GM12874 (cell line): ENCODE data around the gene SRGAP1.

Experiments
- TF ChIP-seq, protein P1 (sequence below): IDR thresholded peaks from 2 replicates; pipeline ENCODE4 v1.5.1; 2011; ENCODE audit warnings: low read depth, mild to moderate bottlenecking, control low read depth, low read length, moderate library complexity; ENCODE audit not compliant: insufficient read depth

The SRGAP1 gene

DNA sequence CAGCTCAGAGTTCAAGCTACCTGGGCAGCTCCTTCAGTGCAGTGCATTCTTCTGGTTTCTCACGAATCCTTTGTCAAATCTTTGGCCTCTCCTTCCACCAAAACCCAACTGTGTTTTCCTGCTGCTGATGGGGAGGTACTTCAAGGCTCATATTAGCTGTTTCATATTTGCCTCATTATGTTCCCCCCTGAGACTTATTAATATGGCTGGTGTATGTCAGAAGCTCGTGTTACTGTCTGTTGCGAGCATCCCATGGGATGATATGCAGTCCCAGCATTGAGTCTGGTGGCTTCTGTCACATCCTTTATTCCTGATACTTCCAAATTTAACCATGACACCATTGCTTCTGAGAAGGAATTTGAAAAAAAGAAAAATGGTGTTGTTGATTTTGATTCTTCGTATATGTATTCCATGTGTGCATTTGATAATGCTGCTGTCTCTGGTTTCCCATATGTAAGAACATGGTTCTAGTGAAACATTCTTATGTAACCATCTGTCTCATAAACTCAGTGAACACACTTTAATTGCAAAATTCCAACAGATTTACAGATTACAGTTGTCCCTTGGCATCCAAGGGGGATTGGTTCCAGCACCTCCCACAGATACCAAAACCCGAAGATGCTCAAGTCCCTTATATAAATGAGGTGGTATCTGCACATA lies 228.5 kb downstream of the SRGAP1 start:
- TF ChIP-seq, protein P1, sequence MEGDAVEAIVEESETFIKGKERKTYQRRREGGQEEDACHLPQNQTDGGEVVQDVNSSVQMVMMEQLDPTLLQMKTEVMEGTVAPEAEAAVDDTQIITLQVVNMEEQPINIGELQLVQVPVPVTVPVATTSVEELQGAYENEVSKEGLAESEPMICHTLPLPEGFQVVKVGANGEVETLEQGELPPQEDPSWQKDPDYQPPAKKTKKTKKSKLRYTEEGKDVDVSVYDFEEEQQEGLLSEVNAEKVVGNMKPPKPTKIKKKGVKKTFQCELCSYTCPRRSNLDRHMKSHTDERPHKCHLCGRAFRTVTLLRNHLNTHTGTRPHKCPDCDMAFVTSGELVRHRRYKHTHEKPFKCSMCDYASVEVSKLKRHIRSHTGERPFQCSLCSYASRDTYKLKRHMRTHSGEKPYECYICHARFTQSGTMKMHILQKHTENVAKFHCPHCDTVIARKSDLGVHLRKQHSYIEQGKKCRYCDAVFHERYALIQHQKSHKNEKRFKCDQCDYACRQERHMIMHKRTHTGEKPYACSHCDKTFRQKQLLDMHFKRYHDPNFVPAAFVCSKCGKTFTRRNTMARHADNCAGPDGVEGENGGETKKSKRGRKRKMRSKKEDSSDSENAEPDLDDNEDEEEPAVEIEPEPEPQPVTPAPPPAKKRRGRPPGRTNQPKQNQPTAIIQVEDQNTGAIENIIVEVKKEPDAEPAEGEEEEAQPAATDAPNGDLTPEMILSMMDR: no peak

DNA sequence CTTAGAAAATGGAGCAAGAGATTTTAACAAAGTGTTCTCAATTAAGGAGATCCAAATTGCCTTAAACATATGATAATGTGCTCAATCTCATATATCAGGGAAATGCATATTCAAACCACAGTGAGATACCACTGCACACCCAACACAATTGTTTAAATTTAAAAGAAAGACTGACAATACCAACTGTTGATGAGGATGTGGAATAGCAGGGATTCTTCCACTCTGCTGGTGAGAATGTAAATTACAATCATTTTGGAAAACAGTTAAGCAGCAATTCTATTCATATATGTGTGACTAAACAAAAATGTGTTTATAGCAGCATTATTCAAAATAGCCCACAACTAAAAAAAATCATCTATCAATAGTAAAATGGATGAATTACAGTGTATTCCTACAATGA lies 233.4 kb downstream of the SRGAP1 start:
- TF ChIP-seq, protein P1: no peak

DNA sequence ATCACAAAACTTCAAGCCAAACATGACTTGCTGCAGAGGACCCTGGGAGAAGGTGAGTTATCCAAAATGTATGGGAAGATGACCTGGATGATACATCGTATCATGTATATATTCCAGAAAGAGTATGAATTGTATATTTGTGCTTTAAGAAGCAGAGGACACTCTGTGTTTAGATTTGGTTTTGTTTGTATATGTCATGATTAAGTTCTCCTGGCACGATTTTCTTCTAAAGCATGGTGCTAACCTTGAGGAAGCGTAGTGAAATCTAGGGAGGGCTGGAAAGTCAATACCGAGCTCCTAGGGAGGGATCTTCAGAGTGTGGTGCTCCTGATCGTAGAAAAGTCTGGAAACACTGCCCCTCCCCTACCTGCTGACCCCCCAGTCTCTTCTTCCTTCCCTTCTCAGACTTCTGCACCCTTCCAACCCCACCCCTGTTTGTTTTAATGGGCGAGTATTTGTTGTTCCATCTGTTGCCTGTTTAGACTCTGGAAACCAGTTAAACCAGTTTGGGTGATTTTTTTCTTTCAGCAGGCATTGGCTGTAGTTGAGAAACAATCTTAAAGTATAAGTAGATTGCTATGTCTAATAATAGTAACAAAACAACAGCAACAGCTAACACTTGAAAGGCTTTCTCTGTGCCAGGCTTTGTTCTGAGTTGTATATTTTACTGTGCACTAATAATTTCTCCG lies 236.0 kb downstream of the SRGAP1 start:
- TF ChIP-seq, protein P1: no peak

DNA sequence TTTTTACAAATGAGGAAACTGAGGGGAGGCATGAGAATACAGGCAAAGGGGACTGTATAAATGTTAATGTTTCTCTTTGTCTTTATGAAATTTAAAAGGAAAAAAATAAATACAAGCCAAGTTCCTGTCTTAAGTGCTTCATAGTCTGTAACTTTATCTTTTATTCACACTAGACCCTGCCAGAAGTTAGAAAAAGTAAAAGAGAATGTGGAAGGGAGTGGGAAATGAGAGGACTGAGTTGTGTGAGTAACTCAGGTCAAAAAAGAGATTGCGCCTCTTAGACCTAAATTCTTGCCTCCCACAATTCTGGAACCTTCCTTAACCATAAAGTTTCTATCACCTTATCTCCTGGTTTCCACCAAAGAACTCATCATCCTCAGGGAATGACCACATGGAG lies 236.5 kb downstream of the SRGAP1 start:
- TF ChIP-seq, protein P1: no peak

DNA sequence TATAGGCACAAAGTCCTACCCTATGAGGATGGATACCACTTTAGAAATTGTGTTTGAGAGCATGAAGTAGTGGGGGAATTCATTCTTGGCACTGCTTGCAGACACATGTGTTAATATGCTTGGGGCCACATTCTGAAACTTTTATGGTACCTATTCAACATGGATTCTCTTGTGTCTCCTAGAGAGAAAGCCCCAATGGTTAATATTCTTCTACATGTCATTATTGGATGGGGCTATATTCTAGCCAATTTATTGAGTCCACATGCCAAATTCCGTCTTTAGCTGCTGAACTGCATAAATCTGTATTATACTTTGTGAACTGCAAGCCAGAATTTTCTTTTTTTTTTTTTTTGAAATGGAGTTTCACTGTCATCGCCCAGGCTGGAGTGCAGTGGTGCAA lies 237.6 kb downstream of the SRGAP1 start:
- TF ChIP-seq, protein P1: no peak

DNA sequence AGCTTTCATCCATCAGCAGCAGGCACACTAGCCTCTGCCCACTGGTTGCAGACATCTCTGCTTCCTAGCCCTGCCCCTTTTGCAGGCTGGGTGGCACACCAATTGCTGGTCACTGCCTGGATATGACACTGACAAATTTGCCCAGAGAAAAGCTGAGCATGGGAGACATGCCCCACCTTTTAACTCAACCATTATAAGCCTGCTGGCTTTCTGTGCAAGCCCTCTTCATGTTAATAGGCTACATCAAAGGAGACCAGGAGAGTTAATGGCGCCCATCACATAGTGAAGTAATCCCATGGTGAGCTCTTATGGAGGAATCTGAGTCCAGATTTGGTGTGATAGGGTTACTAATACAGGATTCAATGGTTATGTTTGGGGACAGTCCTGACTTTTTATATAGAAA lies 238.4 kb downstream of the SRGAP1 start:
- TF ChIP-seq, protein P1: no peak

DNA sequence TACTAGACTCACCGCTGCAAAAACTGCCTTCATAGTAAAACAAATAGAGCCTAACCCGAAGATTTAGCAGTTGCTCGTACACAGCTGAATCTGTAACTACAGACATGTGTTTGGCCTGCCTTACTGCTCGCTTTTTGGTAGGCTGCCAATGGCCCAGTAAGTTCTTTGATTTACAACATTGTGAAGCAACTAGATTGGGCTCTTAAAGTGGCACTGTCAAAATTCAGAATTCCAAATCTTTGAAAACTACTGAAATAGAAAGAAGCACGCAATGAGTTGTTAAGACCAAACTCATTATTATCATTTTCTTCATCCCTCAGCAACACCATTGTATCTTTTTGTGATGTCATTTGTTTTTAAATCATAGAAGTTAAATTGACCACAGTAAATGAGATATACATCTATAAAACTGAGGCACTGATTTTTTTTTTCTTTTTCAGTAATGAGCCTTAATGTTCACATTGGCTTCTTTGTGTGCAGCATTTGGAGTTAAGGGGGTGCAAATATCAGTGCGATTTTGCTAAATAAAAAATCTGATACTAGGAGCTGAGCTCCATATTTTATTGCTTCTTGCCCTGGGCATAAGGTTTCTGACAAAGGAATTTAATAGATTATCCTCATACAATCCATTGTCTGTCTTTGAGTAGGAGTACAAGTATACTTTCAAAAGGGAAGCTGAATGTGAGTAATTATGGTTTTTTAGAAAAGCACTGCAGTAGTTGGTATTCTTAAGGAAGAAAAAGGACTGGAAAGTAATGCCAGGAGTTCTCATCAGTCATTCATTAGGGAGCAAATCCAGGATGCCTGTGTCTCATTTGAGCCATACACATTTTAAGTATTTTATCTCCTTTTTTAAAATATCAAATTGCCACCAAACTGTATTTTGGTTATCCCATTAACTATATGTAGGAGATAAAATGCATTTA lies 239.0 kb downstream of the SRGAP1 start:
- TF ChIP-seq, protein P1: no peak
